Chondrocyte (in vitro differentiated cells): ENCODE results near the gene SH3BP1. TPM values are rescaled to one million over a fixed set of nuclear protein-coding genes. Genes with fewer than 3 reads are reported as not detected.

Source experiments
- DNase-seq: peaks from one replicate; pipeline ENCODE4 v3.0.0; 2021; ENCODE audit warnings: mixed read lengths, low spot score
- H3K27ac Mint-ChIP-seq: one replicate; pipeline ENCODE4 v1.8.0; 2021; ENCODE audit warnings: mild to moderate bottlenecking, moderate library complexity, mixed read lengths; ENCODE audit not compliant: unreplicated experiment
- H3K27me3 Mint-ChIP-seq: 2 replicates; pipeline ENCODE4 v1.8.0; 2021; ENCODE audit warnings: low read depth, mixed read lengths
- H3K36me3 Mint-ChIP-seq: 2 replicates; pipeline ENCODE4 v1.8.0; 2021; ENCODE audit warnings: low read depth, mixed read lengths
- H3K4me1 Mint-ChIP-seq: 2 replicates; pipeline ENCODE4 v1.8.0; 2021; ENCODE audit warnings: low read depth, mild to moderate bottlenecking, mixed read lengths
- H3K4me3 Mint-ChIP-seq: one replicate; pipeline ENCODE4 v1.8.0; 2021; ENCODE audit warnings: mild to moderate bottlenecking, moderate library complexity, mixed read lengths; ENCODE audit not compliant: unreplicated experiment
- H3K9me3 Mint-ChIP-seq: 2 replicates; pipeline ENCODE4 v1.8.0; 2021; ENCODE audit warnings: low read depth, mixed read lengths
- total RNA-seq: library from RNA; stranded (reverse); gene quantifications from 3 replicates; pipeline ENCODE4 v1.2.1, GENCODE V29; 2021
- TF ChIP-seq, protein P1 (sequence below): fragments of 200-600 bp; sonication (generic); IDR thresholded peaks from 2 replicates; pipeline ENCODE4 v1.5.0; 2021; ENCODE audit warnings: antibody characterized with exemption, mild to moderate bottlenecking, moderate library complexity

Gene SH3BP1
- total RNA-seq, 1 donor from 2014 or later, result 2.7 TPM

DNA sequence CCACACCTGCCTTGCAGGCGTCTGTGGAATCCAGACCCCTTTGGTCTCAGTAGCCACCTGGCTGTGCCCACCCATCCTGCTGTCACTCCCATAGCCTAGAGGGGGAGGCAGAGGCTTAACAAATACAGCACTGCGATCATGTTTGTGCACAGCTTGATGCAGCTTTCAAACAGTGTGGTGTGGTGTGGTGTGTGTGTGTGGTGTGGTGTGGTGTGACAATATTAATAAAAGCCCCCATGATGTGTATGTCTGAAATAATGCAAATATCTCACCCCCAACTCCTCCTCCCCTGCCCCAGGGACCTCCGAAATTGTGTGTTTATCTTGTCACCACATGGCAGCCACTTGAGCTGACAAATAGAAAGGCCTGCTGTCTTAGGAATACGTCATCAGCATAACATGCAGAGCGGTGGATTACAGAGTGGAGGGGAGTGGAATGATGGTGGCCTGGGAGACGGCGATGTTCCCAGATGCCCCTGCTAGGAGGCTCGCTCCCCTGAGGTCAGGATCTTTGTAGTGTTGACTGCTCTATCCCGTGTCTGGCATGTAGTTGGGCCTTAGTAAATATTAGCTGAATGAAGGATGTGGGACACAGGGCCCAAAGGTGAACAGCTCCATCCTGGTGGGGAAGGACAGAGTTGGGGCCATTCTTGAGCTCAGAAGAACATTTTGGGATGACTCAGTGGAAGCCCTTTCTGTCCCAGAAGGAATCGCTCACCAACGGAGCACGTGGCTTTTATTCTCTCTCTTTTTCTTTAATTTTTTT, 21.9 kb downstream of the SH3BP1 start:
- DNase-seq, result no peak
- H3K27me3 Mint-ChIP-seq, result no peaks in the 10 kb centered on the region
- peak overlapping the region; percentile 25 for H3K4me3 Mint-ChIP-seq
- peaks cover 40% of the 10 kb centered on the region for H3K4me1 Mint-ChIP-seq
- no peaks in the 10 kb centered on the region for H3K9me3 Mint-ChIP-seq
- TF ChIP-seq, protein P1, sequence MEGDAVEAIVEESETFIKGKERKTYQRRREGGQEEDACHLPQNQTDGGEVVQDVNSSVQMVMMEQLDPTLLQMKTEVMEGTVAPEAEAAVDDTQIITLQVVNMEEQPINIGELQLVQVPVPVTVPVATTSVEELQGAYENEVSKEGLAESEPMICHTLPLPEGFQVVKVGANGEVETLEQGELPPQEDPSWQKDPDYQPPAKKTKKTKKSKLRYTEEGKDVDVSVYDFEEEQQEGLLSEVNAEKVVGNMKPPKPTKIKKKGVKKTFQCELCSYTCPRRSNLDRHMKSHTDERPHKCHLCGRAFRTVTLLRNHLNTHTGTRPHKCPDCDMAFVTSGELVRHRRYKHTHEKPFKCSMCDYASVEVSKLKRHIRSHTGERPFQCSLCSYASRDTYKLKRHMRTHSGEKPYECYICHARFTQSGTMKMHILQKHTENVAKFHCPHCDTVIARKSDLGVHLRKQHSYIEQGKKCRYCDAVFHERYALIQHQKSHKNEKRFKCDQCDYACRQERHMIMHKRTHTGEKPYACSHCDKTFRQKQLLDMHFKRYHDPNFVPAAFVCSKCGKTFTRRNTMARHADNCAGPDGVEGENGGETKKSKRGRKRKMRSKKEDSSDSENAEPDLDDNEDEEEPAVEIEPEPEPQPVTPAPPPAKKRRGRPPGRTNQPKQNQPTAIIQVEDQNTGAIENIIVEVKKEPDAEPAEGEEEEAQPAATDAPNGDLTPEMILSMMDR, result peak; percentile 76
- H3K27ac Mint-ChIP-seq, result peak overlapping the region; percentile 93
- peaks cover 3% of the 10 kb centered on the region for H3K36me3 Mint-ChIP-seq

GRCh38 chr22:37662039-37662438, 22.6 kb downstream of the SH3BP1 start:
- Mint-ChIP-seq H3K9me3 (no peaks in the 10 kb centered on the region), H3K4me1 (peaks cover 40% of the 10 kb centered on the region), H3K27ac (peak overlapping the region; percentile 93), H3K36me3 (peaks cover 3% of the 10 kb centered on the region), H3K27me3 (no peaks in the 10 kb centered on the region), H3K4me3 (no peak overlapping the region)
- TF ChIP-seq, protein P1, result no peak
- DNase-seq, result no peak

GRCh38 chr22:37663521-37664140, 24.2 kb downstream of the SH3BP1 start:
- Mint-ChIP-seq H3K4me1 (peaks cover 38% of the 10 kb centered on the region), H3K27ac (no peak overlapping the region), H3K9me3 (no peaks in the 10 kb centered on the region), H3K4me3 (no peak overlapping the region), H3K27me3 (no peaks in the 10 kb centered on the region), H3K36me3 (peaks cover 3% of the 10 kb centered on the region)
- no peak for DNase-seq
- TF ChIP-seq, protein P1, result no peak

- Mint-ChIP-seq H3K4me1 (peaks cover 36% of the 10 kb centered on the region), H3K27ac (no peak overlapping the region), H3K4me3 (no peak overlapping the region), H3K36me3 (peaks cover 3% of the 10 kb centered on the region), H3K27me3 (no peaks in the 10 kb centered on the region), H3K9me3 (no peaks in the 10 kb centered on the region)
- no peak for DNase-seq
- TF ChIP-seq, protein P1, result no peak
Measured at GRCh38 chr22:37664249-37665101, 25.0 kb downstream of the SH3BP1 start.

DNA sequence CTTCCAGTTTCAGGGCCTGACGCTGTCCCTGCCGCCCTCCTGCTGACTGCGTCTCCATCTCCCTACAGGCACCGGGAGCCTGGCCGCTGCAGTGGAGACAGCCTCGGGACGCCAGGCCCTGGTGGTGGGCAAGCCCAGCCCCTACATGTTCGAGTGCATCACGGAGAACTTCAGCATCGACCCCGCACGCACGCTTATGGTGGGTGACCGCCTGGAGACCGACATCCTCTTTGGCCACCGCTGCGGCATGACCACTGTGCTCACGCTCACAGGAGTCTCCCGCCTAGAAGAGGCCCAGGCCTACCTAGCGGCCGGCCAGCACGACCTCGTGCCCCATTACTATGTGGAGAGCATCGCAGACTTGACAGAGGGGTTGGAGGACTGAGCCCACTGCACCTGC, 26.0 kb downstream of the SH3BP1 start:
- Mint-ChIP-seq H3K27ac (no peak overlapping the region), H3K27me3 (no peaks in the 10 kb centered on the region), H3K9me3 (no peaks in the 10 kb centered on the region), H3K4me1 (peaks cover 28% of the 10 kb centered on the region), H3K4me3 (no peak overlapping the region), H3K36me3 (peaks cover 3% of the 10 kb centered on the region)
- DNase-seq, result no peak
- TF ChIP-seq, protein P1, result no peak
